Astrocyte (in vitro differentiated cells and primary cell): ENCODE data around the gene CEP63. TPM values are rescaled to one million over a fixed set of nuclear protein-coding genes. Genes with fewer than 3 reads are reported as not detected.

Source experiments
- DNase-seq: peaks from one replicate; pipeline ENCODE4 v3.0.0-alpha.2; 2010; ENCODE audit warnings: low read depth
- FAIRE-seq: peaks from 2 replicates; lab custom pipeline; 2011; peaks lifted over from hg19 to GRCh38; lab: Jason Lieb, UNC
- H2AFZ ChIP-seq: 2 replicates; pipeline ENCODE4 v1.6.0; 2012; ENCODE audit warnings: low read depth, low read length, inconsistent platforms
- H3K27ac ChIP-seq: 2 replicates; pipeline ENCODE4 v1.5.1; 2011; ENCODE audit warnings: low read depth, low read length, inconsistent platforms
- H3K27me3 ChIP-seq: 2 replicates; pipeline ENCODE4 v1.6.0; 2011; ENCODE audit warnings: low read length, inconsistent platforms; ENCODE audit not compliant: insufficient read depth
- H3K36me3 ChIP-seq: 2 replicates; pipeline ENCODE4 v1.5.1; 2011; ENCODE audit warnings: low read length, inconsistent platforms; ENCODE audit not compliant: insufficient read depth
- H3K4me1 ChIP-seq: 2 replicates; pipeline ENCODE4 v1.5.1; 2011; ENCODE audit warnings: low read length, inconsistent platforms; ENCODE audit not compliant: insufficient read depth
- H3K4me2 ChIP-seq: 2 replicates; pipeline ENCODE4 v1.6.0; 2012; ENCODE audit warnings: low read length, inconsistent platforms
- H3K4me3 ChIP-seq: 2 replicates; pipeline ENCODE4 v1.5.1; 2011; ENCODE audit warnings: low read depth, mild to moderate bottlenecking, low read length, inconsistent platforms; ENCODE audit not compliant: insufficient read depth
- H3K79me2 ChIP-seq: 2 replicates; pipeline ENCODE4 v1.6.0; 2012; ENCODE audit warnings: mild to moderate bottlenecking, low read length, inconsistent platforms; ENCODE audit not compliant: insufficient read depth
- H3K9ac ChIP-seq: 2 replicates; pipeline ENCODE4 v1.6.0; 2012; ENCODE audit warnings: mild to moderate bottlenecking, low read length, inconsistent platforms
- H3K9me3 ChIP-seq: 2 replicates; pipeline ENCODE4 v1.5.1; 2012; ENCODE audit warnings: low read depth, mild to moderate bottlenecking, low read length, inconsistent platforms; ENCODE audit not compliant: insufficient read depth
- H4K20me1 ChIP-seq: 2 replicates; pipeline ENCODE4 v1.6.0; 2012; ENCODE audit warnings: low read length, inconsistent platforms; ENCODE audit not compliant: insufficient read depth
- H3K27ac Mint-ChIP-seq: one replicate; pipeline ENCODE4 v1.8.0; 2021; ENCODE audit warnings: mild to moderate bottlenecking, mixed read lengths; ENCODE audit not compliant: unreplicated experiment
- H3K27me3 Mint-ChIP-seq: one replicate; pipeline ENCODE4 v1.8.0; 2021; ENCODE audit warnings: low read depth, mixed read lengths; ENCODE audit not compliant: unreplicated experiment
- H3K36me3 Mint-ChIP-seq: one replicate; pipeline ENCODE4 v1.8.0; 2021; ENCODE audit warnings: low read depth, mixed read lengths; ENCODE audit not compliant: unreplicated experiment
- H3K4me1 Mint-ChIP-seq: one replicate; pipeline ENCODE4 v1.8.0; 2021; ENCODE audit warnings: low read depth, mixed read lengths; ENCODE audit not compliant: unreplicated experiment
- H3K4me3 Mint-ChIP-seq: one replicate; pipeline ENCODE4 v1.8.0; 2021; ENCODE audit warnings: mild to moderate bottlenecking, moderate library complexity, mixed read lengths; ENCODE audit not compliant: unreplicated experiment
- H3K9me3 Mint-ChIP-seq: one replicate; pipeline ENCODE4 v1.8.0; 2021; ENCODE audit warnings: mild to moderate bottlenecking, mixed read lengths; ENCODE audit not compliant: unreplicated experiment
- CTCF ChIP-seq: IDR thresholded peaks from 2 replicates; pipeline ENCODE4 v1.5.1; 2011; ENCODE audit warnings: low read depth, mild to moderate bottlenecking, inconsistent platforms, low read length, moderate library complexity; ENCODE audit not compliant: insufficient read depth
- EZH2 ChIP-seq: IDR thresholded peaks from 2 replicates; pipeline ENCODE4 v1.6.1; 2012; ENCODE audit warnings: mild to moderate bottlenecking, low read length, inconsistent platforms; ENCODE audit not compliant: insufficient read depth
- total RNA-seq: library from RNA; stranded (reverse); gene quantifications from 2 replicates; pipeline ENCODE4 v1.2.1, GENCODE V29; 2021

The CEP63 gene
- total RNA-seq, 1 donor from 2014 or later, result 21.3 TPM

GRCh38 chr3:134605556-134605955 is 119.7 kb downstream of the CEP63 start:
- H3K4me3 ChIP-seq, result no peak overlapping the region
- no peaks in the 10 kb centered on the region for H3K36me3 ChIP-seq
- DNase-seq, result no peak
- no peak overlapping the region for H2AFZ ChIP-seq
- H3K4me1 ChIP-seq, result peaks cover 6% of the 10 kb centered on the region
- no peak overlapping the region for H3K27ac ChIP-seq
- TF ChIP-seq CTCF (no peak), EZH2 (no peak)
- no peak for FAIRE-seq
- H3K4me2 ChIP-seq, result no peak overlapping the region
- Mint-ChIP-seq H3K4me3 (no peak overlapping the region), H3K9me3 (no peaks in the 10 kb centered on the region), H3K27ac (no peak overlapping the region), H3K4me1 (peaks cover 1% of the 10 kb centered on the region), H3K27me3 (peaks cover 57% of the 10 kb centered on the region), H3K36me3 (no peaks in the 10 kb centered on the region)
- H4K20me1 ChIP-seq, result no peaks in the 10 kb centered on the region
- no peaks in the 10 kb centered on the region for H3K27me3 ChIP-seq
- no peak overlapping the region for H3K9ac ChIP-seq
- H3K9me3 ChIP-seq, result no peaks in the 10 kb centered on the region
- H3K79me2 ChIP-seq, result no peaks in the 10 kb centered on the region

- no peak overlapping the region for H2AFZ ChIP-seq
- no peaks in the 10 kb centered on the region for H4K20me1 ChIP-seq
- H3K27me3 ChIP-seq, result no peaks in the 10 kb centered on the region
- no peak overlapping the region for H3K27ac ChIP-seq
- H3K79me2 ChIP-seq, result no peaks in the 10 kb centered on the region
- TF ChIP-seq CTCF (no peak), EZH2 (no peak)
- Mint-ChIP-seq H3K27ac (no peak overlapping the region), H3K36me3 (no peaks in the 10 kb centered on the region), H3K9me3 (no peaks in the 10 kb centered on the region), H3K4me1 (peaks cover 1% of the 10 kb centered on the region), H3K4me3 (no peak overlapping the region), H3K27me3 (peaks cover 56% of the 10 kb centered on the region)
- H3K4me2 ChIP-seq, result no peak overlapping the region
- H3K9ac ChIP-seq, result no peak overlapping the region
- no peak for DNase-seq
- H3K4me1 ChIP-seq, result peaks cover 4% of the 10 kb centered on the region
- H3K9me3 ChIP-seq, result no peaks in the 10 kb centered on the region
- H3K36me3 ChIP-seq, result no peaks in the 10 kb centered on the region
- FAIRE-seq, result no peak
- H3K4me3 ChIP-seq, result no peak overlapping the region
These were observed 120.5 kb downstream of the CEP63 start for GRCh38 chr3:134606033-134607025.
